ENCODE data around the gene VCAN. TPM values are rescaled to one million over a fixed set of nuclear protein-coding genes. Genes with fewer than 3 reads are reported as not detected.

VCAN gene
- total RNA-seq, 4 donors from 2014 or later, result 51.6 to 144 (median 91.3) TPM

GRCh38 chr5:83586874-83587776 is 115.6 kb downstream of the VCAN start:
- TF ChIP-seq CTCF (IDR thresholded peaks at IDR 0.05), result no peak
- no peak for DNase-seq (ENCODE audit: low spot score)
- no peak for ATAC-seq (ENCODE audit: low FRiP score)

GRCh38 chr5:83589786-83590185 is 118.2 kb downstream of the VCAN start:
- ATAC-seq (ENCODE audit: low FRiP score), result no peak
- TF ChIP-seq CTCF (IDR thresholded peaks at IDR 0.05), result no peak
- DNase-seq (ENCODE audit: low spot score), result no peak

- no peak for TF ChIP-seq CTCF (IDR thresholded peaks at IDR 0.05)
- no peak for DNase-seq (ENCODE audit: low spot score)
- no peak for ATAC-seq (ENCODE audit: low FRiP score)
Measured at GRCh38 chr5:83590966-83591365, 119.4 kb downstream of the VCAN start.

GRCh38 chr5:83595217-83595616 is 123.7 kb downstream of the VCAN start:
- ATAC-seq (ENCODE audit: low FRiP score) (no peak), DNase-seq (ENCODE audit: low spot score) (no peak)
- TF ChIP-seq CTCF (IDR thresholded peaks at IDR 0.05), result no peak

- ATAC-seq (ENCODE audit: low FRiP score) (no peak), DNase-seq (ENCODE audit: low spot score) (no peak)
- no peak for TF ChIP-seq CTCF (IDR thresholded peaks at IDR 0.05)
Measured at GRCh38 chr5:83608122-83608521, 136.6 kb downstream of the VCAN start.

GRCh38 chr5:83614841-83615240 is 143.3 kb downstream of the VCAN start:
- ATAC-seq (ENCODE audit: low FRiP score), result no peak
- TF ChIP-seq CTCF (IDR thresholded peaks at IDR 0.05), result no peak
- DNase-seq (ENCODE audit: low spot score), result no peak

GRCh38 chr5:83628360-83628759 is 156.8 kb downstream of the VCAN start:
- no peak for DNase-seq (ENCODE audit: low spot score)
- no peak for ATAC-seq (ENCODE audit: low FRiP score)
- TF ChIP-seq CTCF (IDR thresholded peaks at IDR 0.05), result no peak
